Endothelial cell of umbilical vein (primary cell): ENCODE data around the gene GPATCH2L. TPM values are rescaled to one million over a fixed set of nuclear protein-coding genes. Genes with fewer than 3 reads are reported as not detected.

Experiments
- Bru-seq: library from RNA; stranded (reverse); fragments of 400-500 nt; gene quantifications from one replicate; lab custom pipeline; 2021; lab: Mats Ljungman, UMichigan
- BruChase-seq, 2 experiments: library from RNA; stranded (reverse); fragments of 400-500 nt; gene quantifications; one replicate each; lab custom pipeline; 2021; lab: Mats Ljungman, UMichigan
- BruUV-seq: library from RNA; stranded (reverse); fragments of 400-500 nt; replicated peaks from 2 replicates; lab custom pipeline; 2021; lab: Mats Ljungman, UMichigan
- CTCF ChIA-PET: fragments of 300-600, 350-600 bp; sonication (Branson Sonifier 250); formaldehyde crosslinking; loops from one replicate; lab custom pipeline; 2021; ENCODE audit warnings: antibody characterized with exemption, inconsistent platforms; lab: Charles Lee
- POLR2A ChIA-PET: fragments of 300-600, 350-600 bp; sonication (Branson Sonifier 250); formaldehyde crosslinking; loops from one replicate; lab custom pipeline; 2021; ENCODE audit warnings: antibody characterized with exemption, inconsistent platforms; lab: Charles Lee
- DNase-seq: peaks from one replicate; pipeline ENCODE4 v3.0.0-alpha.2; 2011; ENCODE audit warnings: low read depth, low spot score
- FAIRE-seq: peaks from 2 replicates; lab custom pipeline; 2011; peaks lifted over from hg19 to GRCh38; lab: Jason Lieb, UNC
- H2AFZ ChIP-seq: 2 replicates; pipeline ENCODE4 v1.6.0; 2012; ENCODE audit warnings: low read depth, low read length, control low read depth, inconsistent platforms
- H3K27ac ChIP-seq: 2 replicates; pipeline ENCODE4 v1.5.1; 2011; ENCODE audit warnings: low read depth, mild to moderate bottlenecking, control low read depth, low read length, moderate library complexity; ENCODE audit not compliant: insufficient read depth
- H3K27me3 ChIP-seq, 2 experiments: 2 replicates each; pipeline versions ENCODE4 v1.6.0 to v1.6.1; 2011; ENCODE audit warnings: low read length in 2 of 2, mixed read lengths in 1 of 2; ENCODE audit not compliant: control insufficient read depth in 2 of 2, insufficient read depth in 2 of 2
- H3K36me3 ChIP-seq, 2 experiments: 2 replicates in 1 of 2; 3 replicates in 1 of 2; pipeline ENCODE4 v1.5.1; 2011; ENCODE audit warnings: low read length in 2 of 2, mild to moderate bottlenecking in 1 of 2, moderate library complexity in 1 of 2; ENCODE audit not compliant: control insufficient read depth in 2 of 2, insufficient read depth in 2 of 2; ENCODE audit errors: extremely low read depth in 1 of 2
- H3K4me1 ChIP-seq: 3 replicates; pipeline ENCODE4 v1.5.1; 2011; ENCODE audit warnings: mild to moderate bottlenecking, low read length; ENCODE audit not compliant: control insufficient read depth, insufficient read depth; ENCODE audit errors: extremely low read depth
- H3K4me2 ChIP-seq: 2 replicates; pipeline ENCODE4 v1.6.1; 2011; ENCODE audit warnings: low read length, control low read depth, mixed read lengths; ENCODE audit not compliant: insufficient read depth
- H3K4me3 ChIP-seq, 3 experiments: fragments of 200-600 bp in 1 of 3; sonication (generic), shearing (Covaris generic) in 1 of 3; replicated peaks in 1 of 3; 2 replicates each; pipeline ENCODE4 v1.5.1; 2011 to 2016; ENCODE audit warnings: control low read depth in 3 of 3, low read length in 3 of 3, mild to moderate bottlenecking in 2 of 3, inconsistent platforms in 1 of 3, low read depth in 1 of 3, moderate library complexity in 1 of 3; ENCODE audit not compliant: insufficient read depth in 1 of 3
- H3K79me2 ChIP-seq: 2 replicates; pipeline ENCODE4 v1.6.0; 2012; ENCODE audit warnings: low read length, inconsistent platforms; ENCODE audit not compliant: control insufficient read depth, insufficient read depth
- H3K9ac ChIP-seq: replicated peaks from 2 replicates; pipeline ENCODE3; 2011; ENCODE audit warnings: low read length, control low read depth; ENCODE audit not compliant: insufficient read depth; ENCODE audit errors: extremely low read depth
- H3K9me1 ChIP-seq: replicated peaks from 3 replicates; pipeline ENCODE4 v1.6.0; 2011; ENCODE audit warnings: mild to moderate bottlenecking, low read length; ENCODE audit not compliant: control insufficient read depth, insufficient read depth; ENCODE audit errors: extremely low read depth
- H3K9me3 ChIP-seq: replicated peaks from 2 replicates; pipeline ENCODE4 v1.5.1; 2012; ENCODE audit warnings: low read length, inconsistent platforms; ENCODE audit not compliant: control insufficient read depth, insufficient read depth
- H4K20me1 ChIP-seq: replicated peaks from 2 replicates; pipeline ENCODE3; 2011; ENCODE audit warnings: mild to moderate bottlenecking, low read length; ENCODE audit not compliant: control insufficient read depth, insufficient read depth; ENCODE audit errors: extremely low read depth
- EZH2 ChIP-seq: IDR thresholded peaks from 2 replicates; pipeline ENCODE4 v1.6.1; 2012; ENCODE audit warnings: borderline replicate concordance, low read depth, mild to moderate bottlenecking, moderate library complexity, low read length, inconsistent platforms; ENCODE audit not compliant: severe bottlenecking
- FOS ChIP-seq: IDR thresholded peaks from 2 replicates; pipeline ENCODE4 v1.6.1; 2011; ENCODE audit warnings: mild to moderate bottlenecking, low read length, moderate library complexity, borderline replicate concordance; ENCODE audit not compliant: insufficient read depth
- GATA2 ChIP-seq: IDR thresholded peaks from 2 replicates; pipeline ENCODE4 v1.7.0; 2011; ENCODE audit warnings: low read depth, mild to moderate bottlenecking, moderate library complexity, mixed read lengths, low read length; ENCODE audit not compliant: insufficient read length, insufficient read depth
- JUN ChIP-seq: IDR thresholded peaks from 2 replicates; pipeline ENCODE4 v1.6.1; 2011; ENCODE audit warnings: borderline replicate concordance, low read depth; ENCODE audit not compliant: insufficient read length, insufficient read depth
- MYC ChIP-seq: IDR thresholded peaks from one replicate; pipeline ENCODE4 v1.6.1; 2011; ENCODE audit warnings: mild to moderate bottlenecking, low read depth, low read length
- POLR2A ChIP-seq: IDR thresholded peaks from 2 replicates; pipeline ENCODE4 v1.6.1; 2012; ENCODE audit warnings: low read depth, mild to moderate bottlenecking, control low read depth, low read length
- POLR2AphosphoS5 ChIP-seq: IDR thresholded peaks from 2 replicates; pipeline ENCODE4 v1.6.1; 2012; ENCODE audit warnings: low read depth, mild to moderate bottlenecking, control low read depth, low read length, moderate library complexity; ENCODE audit not compliant: insufficient read depth
- dilution Hi-C: fragments of 300-500 bp; cut with MboI; formaldehyde crosslinking; loops from one replicate; pipeline ENCODE4 v1.15.0; 2019; ENCODE audit warnings: low sequenced_read_pairs; ENCODE audit not compliant: extremely low pct_ligation_motif_present
- intact Hi-C: fragments of 100-400 bp; cut with micrococcal nuclease; formaldehyde crosslinking; loops from one replicate; pipeline ENCODE4 v1.10.0; 2022
- long read RNA-seq: library from polyadenylated mRNA; stranded (forward); transcript quantifications from one replicate; pipeline ENCODE4 v2.0.0, GENCODE V29; 2021
- polyA minus RNA-seq, 3 experiments: library from RNA; depleted of rRNA, polyadenylated mRNA; stranded (reverse); fragments of >200 nt; gene quantifications; 1 replicate in 1 of 3; 2 replicates in 2 of 3; pipeline ENCODE4 v1.2.3, GENCODE V29; 2011
- polyA plus RNA-seq, 4 experiments: library from polyadenylated mRNA; depleted of rRNA in 3 of 4; stranded (reverse) in 3 of 4; unstranded in 1 of 4; fragments of >200 nt; gene quantifications; 2 replicates each; pipeline versions ENCODE4 v1.2.1 to v1.2.3, GENCODE V29; 2011 to 2012; ENCODE audit warnings: missing spikeins in 1 of 4
- total RNA-seq: library from RNA; stranded (reverse); gene quantifications from 2 replicates; pipeline ENCODE4 v1.2.3, GENCODE V29; 2021
- TF ChIP-seq, protein P1 (sequence below): IDR thresholded peaks from 2 replicates; pipeline ENCODE4 v1.6.1; 2011; ENCODE audit not compliant: insufficient read depth, insufficient read length
- TF ChIP-seq, protein P2 (sequence below), 2 donors: IDR thresholded peaks; 1 replicate in 1 of 2; 2 replicates in 1 of 2; pipeline ENCODE4 v1.5.1; 2011; ENCODE audit warnings: low read length in 2 of 2, mild to moderate bottlenecking in 2 of 2, moderate library complexity in 2 of 2, control low read depth in 1 of 2, inconsistent platforms in 1 of 2, low read depth in 1 of 2; ENCODE audit not compliant: insufficient read depth in 1 of 2; ENCODE audit errors: extremely low read depth in 1 of 2

GPATCH2L gene
- total RNA-seq (40.0 and 47.4 TPM in 2 replicates), polyA plus RNA-seq (18.1 and 23.3 TPM in 2 replicates), polyA minus RNA-seq (76.1 and 85.2 TPM in 2 replicates), Bru-seq, nascent RNA (percentile 85 among the genes with signal in this experiment), BruChase-seq, experiment 1, labeled RNA remaining after a 6-hour chase (percentile 90 among the genes with signal in this experiment), BruChase-seq, experiment 2, labeled RNA remaining after a 2-hour chase (percentile 90 among the genes with signal in this experiment)
- 14.3 and 14.9 TPM in 2 replicates for polyA plus RNA-seq (2011; cell fraction: cytosol; rRNA removed)
- polyA plus RNA-seq (2011; cell fraction: nucleus; rRNA removed) = 51.8 and 70.6 TPM in 2 replicates
- polyA plus RNA-seq (2012) = 19.0 and 22.3 TPM in 2 replicates
- 9.9 TPM for polyA minus RNA-seq (2011; cell fraction: cytosol; rRNA and poly(A)+ RNA removed)
- 90.7 and 119 TPM in 2 replicates for polyA minus RNA-seq (2011; cell fraction: nucleus; rRNA and poly(A)+ RNA removed)
- long read RNA-seq, full-length matches to known transcripts = 11 of 47 reads
- long read RNA-seq, partial matches to known transcripts = 18 of 47 reads
- long read RNA-seq, other reads (novel, unspliced or antisense) = 18 of 47 reads

DNA sequence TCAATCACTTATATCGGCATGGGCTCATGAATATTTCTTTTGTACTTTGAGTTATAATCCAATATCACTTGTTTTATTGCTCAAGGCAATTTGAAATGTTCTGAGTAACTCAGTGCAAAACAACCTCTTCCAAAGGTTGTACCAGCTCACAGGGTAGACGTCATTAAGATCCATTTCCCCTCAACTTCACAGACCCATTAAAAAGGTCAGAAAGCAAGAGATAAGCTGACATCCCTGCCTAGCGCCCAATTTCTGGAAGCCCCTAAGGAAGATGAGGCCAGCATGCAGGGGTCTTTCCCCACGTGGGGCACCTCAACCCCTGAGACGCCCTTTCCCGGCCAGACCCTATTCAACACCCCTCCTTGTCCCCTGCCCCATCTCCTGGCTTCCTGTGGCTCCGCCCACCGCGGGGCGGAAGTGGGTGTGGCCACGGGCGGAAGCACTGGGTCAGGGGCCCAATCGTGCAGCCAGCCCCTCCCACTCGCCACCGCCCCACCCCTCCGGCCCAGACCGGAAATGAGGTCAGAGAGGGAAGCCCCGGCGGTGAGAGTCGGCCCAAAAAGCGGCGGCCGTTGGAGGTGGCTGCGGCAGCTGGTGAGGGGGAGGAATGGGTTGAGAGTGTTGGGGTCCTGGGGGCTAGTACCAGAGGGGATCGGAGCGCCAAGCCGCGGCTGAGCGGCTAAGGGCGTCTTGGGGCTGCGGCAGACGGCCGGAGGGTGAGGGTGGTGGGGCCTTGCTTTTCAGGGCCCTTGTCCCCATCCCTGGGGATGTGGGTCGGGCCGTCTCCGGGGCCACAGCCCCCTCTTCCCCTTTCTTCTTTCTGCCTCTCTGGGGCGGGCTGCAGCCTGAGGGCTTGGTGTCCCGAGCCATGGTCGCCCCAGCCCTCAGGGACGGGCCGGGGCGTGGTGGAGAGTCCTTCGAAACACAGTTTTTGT, at the start of gene GPATCH2L:
TSS of gene GPATCH2L (plus strand) at position 525 of the 935 bp plus-strand sequence. CDS start 2,442 bp downstream, outside the sequence.
- FAIRE-seq = peak; percentile 79
- H4K20me1 ChIP-seq = no peaks in the 10 kb centered on the region
- H3K4me1 ChIP-seq = peaks cover 34% of the 10 kb centered on the region
- peak within 1 kb of the TSS; percentile 84 for H2AFZ ChIP-seq
- peaks cover 8 to 11% of the 10 kb centered on the region in 2 experiments for H3K27me3 ChIP-seq
- H3K9me3 ChIP-seq = no peaks in the 10 kb centered on the region
- CTCF ChIA-PET = interaction anchor here (1.0 to 1.8 kb wide), 3 partner anchors 30 to 200 kb away, joined by 3 to 6 read pairs (median 5); no protein-coding TSS in a partner anchor
- POLR2A ChIA-PET = no interaction called here
- dilution Hi-C loops = no loop called here
- peaks cover 6% of the 10 kb centered on the region in 2 experiments for H3K36me3 ChIP-seq
- peak within 1 kb of the TSS; percentile 88 for H3K27ac ChIP-seq
- H3K4me2 ChIP-seq = peak within 1 kb of the TSS; percentile 89
- H3K9me1 ChIP-seq = no peaks in the 10 kb centered on the region
- H3K9ac ChIP-seq = peak within 1 kb of the TSS; percentile 96
- TF ChIP-seq, protein P1, sequence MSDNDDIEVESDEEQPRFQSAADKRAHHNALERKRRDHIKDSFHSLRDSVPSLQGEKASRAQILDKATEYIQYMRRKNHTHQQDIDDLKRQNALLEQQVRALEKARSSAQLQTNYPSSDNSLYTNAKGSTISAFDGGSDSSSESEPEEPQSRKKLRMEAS = no peak
- TF ChIP-seq FOS (peak; percentile 8), EZH2 (no peak), JUN (no peak), GATA2 (no peak), POLR2A (peak; percentile 83), POLR2AphosphoS5 (peak; percentile 80), MYC (no peak)
- TF ChIP-seq, protein P2, sequence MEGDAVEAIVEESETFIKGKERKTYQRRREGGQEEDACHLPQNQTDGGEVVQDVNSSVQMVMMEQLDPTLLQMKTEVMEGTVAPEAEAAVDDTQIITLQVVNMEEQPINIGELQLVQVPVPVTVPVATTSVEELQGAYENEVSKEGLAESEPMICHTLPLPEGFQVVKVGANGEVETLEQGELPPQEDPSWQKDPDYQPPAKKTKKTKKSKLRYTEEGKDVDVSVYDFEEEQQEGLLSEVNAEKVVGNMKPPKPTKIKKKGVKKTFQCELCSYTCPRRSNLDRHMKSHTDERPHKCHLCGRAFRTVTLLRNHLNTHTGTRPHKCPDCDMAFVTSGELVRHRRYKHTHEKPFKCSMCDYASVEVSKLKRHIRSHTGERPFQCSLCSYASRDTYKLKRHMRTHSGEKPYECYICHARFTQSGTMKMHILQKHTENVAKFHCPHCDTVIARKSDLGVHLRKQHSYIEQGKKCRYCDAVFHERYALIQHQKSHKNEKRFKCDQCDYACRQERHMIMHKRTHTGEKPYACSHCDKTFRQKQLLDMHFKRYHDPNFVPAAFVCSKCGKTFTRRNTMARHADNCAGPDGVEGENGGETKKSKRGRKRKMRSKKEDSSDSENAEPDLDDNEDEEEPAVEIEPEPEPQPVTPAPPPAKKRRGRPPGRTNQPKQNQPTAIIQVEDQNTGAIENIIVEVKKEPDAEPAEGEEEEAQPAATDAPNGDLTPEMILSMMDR (IDR thresholded peaks at IDR 0.05; ENCODE audit: extremely low read depth in 1 of 2, insufficient read depth in 1 of 2, low read depth in 1 of 2, low read length in 2 of 2) = no peak
- H3K4me3 ChIP-seq = peak within 1 kb of the TSS; percentile 66 to 89 (median 81)
- intact Hi-C loops = loop anchor here (1.0 to 5.0 kb wide), 3 partner anchors 164 to 489 kb away; partner anchors contain the start of genes ERG28, IFT43 and TTLL5
- peak; percentile 86 for DNase-seq
- TSS peak; percentile 99 for BruUV-seq
- peaks cover 43% of the 10 kb centered on the region for H3K79me2 ChIP-seq
